AG04449 (cell line): ENCODE measurements around the gene SHISA6.

Source experiments
- CTCF ChIA-PET: fragments of 350-600 bp; formaldehyde crosslinking; extraction: SDS; loops from one replicate; lab custom pipeline; 2021; ENCODE audit warnings: antibody characterized with exemption; lab: Yijun Ruan, JAX
- POLR2A ChIA-PET: fragments of 400-600, 350-600 bp; formaldehyde crosslinking; extraction: SDS; loops from one replicate; lab custom pipeline; 2020; ENCODE audit warnings: antibody characterized with exemption, inconsistent platforms; lab: Yijun Ruan, JAX
- DNase-seq: peaks from one replicate; pipeline ENCODE4 v3.0.0-alpha.2; 2010; ENCODE audit warnings: low read depth, low spot score
- H3K4me3 ChIP-seq: 2 replicates; pipeline ENCODE4 v1.5.1; 2011; ENCODE audit warnings: low read depth, mild to moderate bottlenecking, control low read depth, low read length
- TF ChIP-seq, protein P1 (sequence below): IDR thresholded peaks from one replicate; pipeline ENCODE4 v1.5.1; 2011; ENCODE audit warnings: mild to moderate bottlenecking, moderate library complexity, low read length, control low read depth, inconsistent platforms; ENCODE audit not compliant: insufficient read depth; ENCODE audit errors: missing control alignments

The SHISA6 gene

DNA sequence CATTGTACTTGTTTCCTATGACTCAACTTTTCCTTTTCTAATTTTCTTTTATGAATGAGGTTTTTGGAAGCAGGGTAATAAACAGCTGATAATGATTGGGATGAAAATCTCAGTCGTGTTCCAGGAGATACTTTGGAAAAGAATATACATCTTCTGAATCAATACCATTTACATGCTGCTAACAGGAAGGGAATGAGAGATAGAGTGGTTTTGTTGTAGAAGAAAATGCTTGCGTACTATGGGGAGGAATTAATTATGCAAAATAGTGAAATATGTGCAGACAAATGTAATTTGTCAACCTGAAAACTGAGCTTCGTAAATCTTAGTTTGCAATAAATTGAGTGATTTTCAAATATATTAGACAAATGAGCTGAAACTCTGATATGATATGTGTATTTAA is 24.0 kb upstream of the SHISA6 start:
- ChIA-PET CTCF (no interaction called here), POLR2A (no interaction called here)
- DNase-seq = no peak
- TF ChIP-seq, protein P1, sequence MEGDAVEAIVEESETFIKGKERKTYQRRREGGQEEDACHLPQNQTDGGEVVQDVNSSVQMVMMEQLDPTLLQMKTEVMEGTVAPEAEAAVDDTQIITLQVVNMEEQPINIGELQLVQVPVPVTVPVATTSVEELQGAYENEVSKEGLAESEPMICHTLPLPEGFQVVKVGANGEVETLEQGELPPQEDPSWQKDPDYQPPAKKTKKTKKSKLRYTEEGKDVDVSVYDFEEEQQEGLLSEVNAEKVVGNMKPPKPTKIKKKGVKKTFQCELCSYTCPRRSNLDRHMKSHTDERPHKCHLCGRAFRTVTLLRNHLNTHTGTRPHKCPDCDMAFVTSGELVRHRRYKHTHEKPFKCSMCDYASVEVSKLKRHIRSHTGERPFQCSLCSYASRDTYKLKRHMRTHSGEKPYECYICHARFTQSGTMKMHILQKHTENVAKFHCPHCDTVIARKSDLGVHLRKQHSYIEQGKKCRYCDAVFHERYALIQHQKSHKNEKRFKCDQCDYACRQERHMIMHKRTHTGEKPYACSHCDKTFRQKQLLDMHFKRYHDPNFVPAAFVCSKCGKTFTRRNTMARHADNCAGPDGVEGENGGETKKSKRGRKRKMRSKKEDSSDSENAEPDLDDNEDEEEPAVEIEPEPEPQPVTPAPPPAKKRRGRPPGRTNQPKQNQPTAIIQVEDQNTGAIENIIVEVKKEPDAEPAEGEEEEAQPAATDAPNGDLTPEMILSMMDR = no peak
- no peak overlapping the region for H3K4me3 ChIP-seq

DNA sequence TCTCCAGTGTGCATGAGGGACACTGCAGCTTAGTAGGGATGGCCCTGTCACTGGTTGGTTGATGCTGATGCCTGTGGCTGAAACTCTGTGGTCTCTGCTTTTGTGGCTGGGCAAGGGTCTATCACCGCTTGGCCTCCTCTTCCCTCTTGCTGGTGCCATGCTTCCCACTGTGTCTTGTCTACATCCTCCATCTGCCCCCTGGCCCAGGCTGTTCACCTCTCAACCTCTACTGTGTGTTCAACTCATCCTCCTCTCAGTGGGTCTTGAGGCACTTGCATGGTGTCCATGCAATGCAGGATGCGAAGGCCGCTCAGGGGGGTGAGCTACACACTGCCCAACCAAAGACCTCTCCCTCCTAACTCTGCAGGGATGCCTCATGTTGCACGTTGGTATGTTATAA is 19.8 kb upstream of the SHISA6 start:
- no peak overlapping the region for H3K4me3 ChIP-seq
- no peak for DNase-seq
- TF ChIP-seq, protein P1 = no peak
- POLR2A ChIA-PET = no interaction called here
- CTCF ChIA-PET = no interaction called here

DNA sequence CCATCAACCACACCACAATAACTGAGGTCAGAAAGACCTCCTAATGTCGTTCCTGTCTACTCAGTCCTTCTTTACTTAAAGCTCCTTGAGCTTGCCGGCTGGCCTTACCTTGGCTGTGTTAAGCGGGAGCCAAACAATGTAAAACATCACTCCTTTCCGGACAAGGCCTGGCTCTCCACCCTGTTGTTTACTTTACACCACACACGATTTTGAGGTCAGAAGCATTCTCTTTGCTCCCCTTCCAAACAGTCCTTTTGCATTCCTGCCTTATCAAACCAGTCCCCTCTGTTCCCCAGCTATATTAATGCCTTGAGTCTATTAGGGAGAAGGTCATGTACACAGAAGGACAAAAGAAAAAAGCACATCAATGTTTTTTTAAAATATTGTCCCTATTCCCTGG is 19.3 kb upstream of the SHISA6 start:
- no peak for DNase-seq
- ChIA-PET CTCF (no interaction called here), POLR2A (no interaction called here)
- H3K4me3 ChIP-seq = no peak overlapping the region
- TF ChIP-seq, protein P1 = no peak

DNA sequence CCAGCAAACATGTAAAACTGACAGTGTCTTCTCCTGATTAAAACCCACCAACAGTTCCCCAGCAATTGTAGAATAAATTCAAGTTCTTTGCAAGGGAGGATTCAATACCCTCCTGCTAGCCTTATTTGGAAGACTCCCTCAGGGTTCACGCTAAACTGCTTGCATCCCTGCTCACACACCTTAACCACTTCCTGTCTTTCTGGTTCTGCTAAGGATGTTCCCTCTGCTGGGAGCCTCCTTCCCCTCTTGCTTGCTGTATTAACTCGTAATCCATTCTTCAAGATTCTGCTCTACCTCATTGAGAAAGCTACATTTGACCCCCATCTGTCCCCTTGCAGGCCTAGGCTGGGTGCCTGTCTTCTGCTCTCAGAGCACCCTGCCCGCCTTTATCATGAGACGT is 2.3 kb upstream of the SHISA6 start:
- H3K4me3 ChIP-seq = no peak overlapping the region
- CTCF ChIA-PET = no interaction called here
- TF ChIP-seq, protein P1 = no peak
- POLR2A ChIA-PET = no interaction called here
- DNase-seq = no peak

DNA sequence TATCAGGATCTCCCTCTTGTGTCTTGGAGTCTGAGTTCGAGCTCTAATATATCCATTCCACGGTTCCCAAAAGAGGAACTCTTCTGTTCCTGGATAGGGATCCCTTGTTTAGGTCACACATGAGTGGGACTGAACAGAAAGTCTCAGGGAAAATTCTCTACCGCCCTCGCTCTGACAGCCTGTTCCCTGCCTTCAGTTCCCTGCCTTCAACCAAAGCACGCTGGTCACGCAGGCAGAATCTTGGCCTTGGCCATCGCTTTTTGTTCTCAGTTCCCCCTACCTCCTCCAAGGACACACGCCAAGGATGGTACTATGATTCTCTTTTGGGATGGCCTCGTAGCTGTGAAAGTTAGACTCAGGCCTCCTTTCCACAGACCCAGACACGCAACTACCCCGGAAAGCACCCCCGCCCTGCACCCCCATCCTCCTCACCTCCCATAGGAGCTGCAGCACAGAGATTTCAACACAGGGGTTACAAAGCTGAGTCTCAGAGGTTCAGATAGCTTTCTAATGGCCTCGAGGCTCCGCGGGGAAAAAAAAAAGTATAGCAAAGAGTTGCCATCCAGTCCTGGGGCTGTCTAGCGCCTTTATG is 1.5 kb upstream of the SHISA6 start:
- ChIA-PET CTCF (no interaction called here), POLR2A (no interaction called here)
- no peak overlapping the region for H3K4me3 ChIP-seq
- DNase-seq = no peak
- TF ChIP-seq, protein P1 = no peak

DNA sequence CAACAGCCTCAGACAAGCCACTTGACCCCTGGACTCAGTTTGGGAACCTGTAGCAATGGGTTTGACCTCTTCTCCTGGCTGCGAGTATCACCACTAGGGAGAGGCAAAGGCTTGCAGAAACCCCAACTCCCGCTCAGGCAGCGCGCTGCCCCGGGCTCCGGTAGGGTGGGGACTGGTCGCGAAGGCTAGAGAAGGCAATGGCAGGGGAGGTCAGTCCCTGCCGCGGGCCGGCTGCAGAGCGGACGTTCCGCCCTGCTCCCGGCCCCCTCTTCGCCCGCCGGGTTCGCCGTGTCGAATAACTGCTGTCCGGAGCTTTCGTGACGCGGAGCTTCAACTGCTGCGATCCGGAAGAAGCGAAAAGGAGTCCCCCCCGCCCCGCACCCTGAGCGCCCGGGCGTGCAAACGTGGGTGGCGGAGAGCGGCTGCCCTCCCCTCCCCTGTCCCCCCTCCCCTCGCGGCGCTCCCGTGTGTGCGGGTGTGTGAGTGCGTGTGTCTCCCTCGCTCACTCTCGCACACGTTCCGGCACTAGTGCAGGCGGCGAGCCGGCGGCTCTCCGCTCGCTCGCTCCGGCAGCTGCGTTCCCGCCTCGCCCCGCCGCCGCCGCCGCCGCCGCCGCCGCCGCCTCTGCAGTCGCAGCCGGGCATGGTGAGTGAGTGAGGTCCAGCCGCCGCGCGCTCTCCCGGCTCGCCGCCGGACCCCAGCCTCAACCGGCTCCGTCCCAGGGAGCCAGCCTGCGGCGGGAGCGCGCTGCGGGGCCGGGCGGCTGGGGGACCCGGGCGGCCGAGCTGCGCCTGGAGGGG is 772 bp upstream of the SHISA6 start:
- ChIA-PET POLR2A (no interaction called here), CTCF (no interaction called here)
- TF ChIP-seq, protein P1 = no peak
- no peak overlapping the region for H3K4me3 ChIP-seq
- DNase-seq = no peak
